Hypothalamus (tissue), 51 donors: ENCODE data around the gene SECISBP2.

Experiments used
- DNase-seq, 51 donors: peaks; one replicate each; lab custom pipeline; 2025; lab: John Stamatoyannopoulos, UW

SECISBP2 gene

GRCh38 chr9:89398621-89399020, 80.3 kb downstream of the SECISBP2 start:
- no peak for DNase-seq

- DNase-seq, result peak in 1 of 51 donors; percentile 17
Observed at GRCh38 chr9:89400403-89401116, 82.3 kb downstream of the SECISBP2 start.

- peak in 1 of 51 donors; percentile 15 for DNase-seq
Observed at GRCh38 chr9:89402695-89403427, 84.6 kb downstream of the SECISBP2 start.

GRCh38 chr9:89404074-89404473, 85.8 kb downstream of the SECISBP2 start:
- DNase-seq, result peak in 1 of 51 donors; percentile 58

- DNase-seq, result peak in 17 of 51 donors; percentile 18 to 53 (median 31)
Observed at GRCh38 chr9:89405826-89406225, 87.5 kb downstream of the SECISBP2 start.

GRCh38 chr9:89407070-89407469, 88.8 kb downstream of the SECISBP2 start:
- no peak for DNase-seq

- DNase-seq, result peak in 12 of 51 donors; percentile 10 to 46 (median 26)
Observed at GRCh38 chr9:89408628-89409101, 90.4 kb downstream of the SECISBP2 start.
